HG03095 (cell line): ENCODE data around the gene ZBTB21.
"Not testable (repeated sequence)": the region's sequence is repeated elsewhere in the genome, so short reads cannot be mapped to it uniquely, and the experiment has no call there.

Source experiments
- ATAC-seq: cut with Tn5 transposase; IDR thresholded peaks from one replicate; pipeline ENCODE4 v1.9.1; 2021; ENCODE audit warnings: moderate library complexity; ENCODE audit not compliant: unreplicated experiment

ZBTB21 gene

GRCh38 chr21:41995577-41995976 is 14.6 kb downstream of the ZBTB21 start:
- no peak for ATAC-seq

DNA sequence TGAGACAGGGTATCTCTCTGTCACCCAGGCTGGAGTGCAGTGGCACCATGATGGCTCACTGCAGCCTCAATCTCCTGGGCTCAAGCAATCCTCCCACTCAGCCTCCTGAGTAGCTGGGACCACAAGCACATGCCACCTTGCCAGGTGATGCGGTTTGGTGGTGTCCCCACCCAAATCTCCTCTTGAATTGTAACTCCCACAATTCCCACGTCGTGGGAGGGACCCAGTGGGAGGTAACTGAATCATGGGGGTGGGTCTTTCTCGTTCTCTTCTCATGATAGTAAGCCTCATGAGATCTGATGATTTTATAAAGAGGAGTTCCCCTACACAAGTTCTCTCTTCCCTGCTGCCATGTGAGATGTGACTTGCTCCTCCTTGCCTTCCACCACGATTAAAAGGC is 15.5 kb downstream of the ZBTB21 start:
- ATAC-seq: not testable (repeated sequence)

DNA sequence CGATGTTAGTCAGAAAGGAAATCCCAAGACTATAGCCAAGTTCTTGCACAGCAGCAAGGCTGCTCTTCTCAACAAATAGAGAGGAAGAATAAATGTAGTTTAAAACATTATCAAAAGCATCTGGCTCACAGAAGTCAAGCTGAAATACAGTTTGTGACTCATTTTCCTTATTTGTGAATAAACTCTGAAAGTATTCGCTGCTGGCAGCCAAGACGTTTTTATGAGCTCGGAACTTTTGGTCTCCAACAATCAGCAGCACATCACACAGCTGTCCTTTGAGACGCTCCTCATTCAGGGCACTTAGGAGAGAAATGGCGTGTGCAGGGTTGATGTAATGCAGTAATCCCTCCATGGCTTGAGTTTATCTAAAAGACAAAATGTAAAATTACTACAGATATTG is 16.4 kb downstream of the ZBTB21 start:
- no peak for ATAC-seq

GRCh38 chr21:41992576-41992975 is 17.6 kb downstream of the ZBTB21 start:
- no peak for ATAC-seq

GRCh38 chr21:41991659-41992058 is 18.5 kb downstream of the ZBTB21 start:
- no peak for ATAC-seq

GRCh38 chr21:41989698-41990097 is 20.5 kb downstream of the ZBTB21 start:
- ATAC-seq: no peak

DNA sequence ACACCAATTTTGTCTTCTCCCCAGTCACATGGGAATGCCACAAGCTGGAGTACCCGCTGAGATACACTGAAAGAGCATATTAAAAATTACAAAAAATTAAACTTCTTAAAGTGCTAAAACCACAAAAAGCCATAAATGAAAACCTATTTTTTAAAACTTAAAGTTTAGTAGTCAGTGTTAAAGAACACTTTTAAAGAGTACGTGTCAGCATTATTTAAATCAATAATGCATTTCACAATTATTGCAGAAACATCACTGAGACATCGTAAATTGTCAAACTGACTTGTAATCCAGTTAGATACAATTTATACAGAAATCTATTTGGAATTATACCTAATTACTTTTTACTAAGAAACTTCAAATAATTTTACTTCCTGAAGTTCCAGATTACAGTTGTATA is 22.9 kb downstream of the ZBTB21 start:
- no peak for ATAC-seq

DNA sequence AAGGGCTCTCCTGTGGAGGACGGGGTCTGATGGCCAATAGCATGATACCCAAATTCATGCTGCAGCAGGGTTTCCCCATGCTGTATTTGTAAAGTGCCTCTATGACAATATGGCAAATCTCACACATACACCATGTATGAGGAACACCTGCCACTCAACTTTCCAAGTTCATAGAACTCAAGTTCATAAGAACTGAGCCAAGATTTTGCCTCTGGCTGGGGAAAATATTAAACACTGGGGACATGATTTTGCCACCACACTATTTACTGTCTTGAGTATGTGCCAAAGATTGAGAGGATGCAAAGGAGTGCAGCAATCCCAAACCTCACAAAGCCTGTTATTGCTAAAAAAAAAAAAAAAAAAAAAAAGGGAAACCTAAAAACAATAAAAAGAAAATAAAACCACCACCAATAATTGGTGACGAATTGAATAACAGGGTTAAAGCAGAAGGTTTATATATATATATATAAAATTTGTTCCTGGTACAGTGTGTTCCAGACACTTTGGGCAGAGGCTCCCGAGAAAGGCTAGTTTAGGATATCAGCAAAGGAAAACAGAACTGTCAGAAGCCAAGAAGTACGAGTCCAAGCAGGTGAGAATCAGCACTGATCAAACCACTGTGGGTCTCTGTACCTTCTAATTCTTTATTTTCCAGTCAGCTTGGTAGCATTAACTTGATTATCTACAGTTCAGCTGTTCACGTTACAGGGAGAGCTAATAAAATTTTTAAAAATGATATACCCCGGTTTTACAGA is 24.3 kb downstream of the ZBTB21 start:
- no peak for ATAC-seq

GRCh38 chr21:41983229-41983628 is 26.9 kb downstream of the ZBTB21 start:
- no peak for ATAC-seq

GRCh38 chr21:41980561-41980960 is 29.6 kb downstream of the ZBTB21 start:
- ATAC-seq: no peak

DNA sequence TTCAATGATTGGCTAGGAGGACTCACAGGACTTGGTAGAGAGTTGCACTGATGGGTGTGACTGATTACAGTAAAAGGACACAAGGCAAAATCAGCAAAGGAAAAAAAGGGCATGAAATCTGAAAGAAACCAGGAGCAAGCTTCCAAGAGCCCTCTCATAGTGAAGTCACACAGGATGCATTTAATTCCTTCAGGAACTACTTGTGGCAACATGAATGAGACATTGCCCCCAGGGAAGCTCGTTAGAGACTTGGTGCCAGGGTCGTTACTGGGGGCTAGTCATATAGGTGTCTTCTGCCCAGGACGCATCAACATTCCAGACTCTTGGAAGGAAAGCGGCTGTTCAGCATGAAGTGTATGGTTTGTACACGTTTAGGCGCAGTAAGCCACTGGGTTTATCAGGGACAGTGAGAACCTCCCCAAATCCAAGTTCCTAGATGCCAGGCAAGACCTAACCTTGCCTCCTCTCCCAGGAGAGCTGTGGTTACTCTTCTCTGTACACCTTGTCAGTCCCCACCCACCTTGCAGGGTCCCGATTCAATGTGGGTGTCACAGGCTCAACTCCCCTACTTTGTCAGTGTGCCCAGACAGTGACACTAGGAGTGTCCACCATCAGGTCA is 30.3 kb downstream of the ZBTB21 start:
- no peak for ATAC-seq

DNA sequence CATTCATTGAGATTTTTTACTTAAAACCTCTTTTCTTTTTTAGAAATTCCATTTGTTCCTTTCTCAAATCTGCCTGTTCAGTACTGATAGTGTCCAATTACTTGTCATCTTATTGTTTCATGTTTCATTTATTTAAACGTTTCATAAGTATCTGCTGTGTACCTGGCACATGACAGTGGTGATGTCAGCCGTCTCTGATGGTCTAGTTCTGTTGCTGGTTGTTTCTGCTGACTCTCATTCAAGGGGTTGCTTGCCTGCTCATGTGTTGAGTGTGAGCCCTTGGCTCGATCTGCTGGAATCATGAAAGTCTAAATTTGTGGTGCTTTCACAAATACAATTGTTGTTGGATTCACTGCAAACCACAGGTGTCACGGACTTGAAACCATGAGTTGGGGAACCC is 30.8 kb downstream of the ZBTB21 start:
- no peak for ATAC-seq

DNA sequence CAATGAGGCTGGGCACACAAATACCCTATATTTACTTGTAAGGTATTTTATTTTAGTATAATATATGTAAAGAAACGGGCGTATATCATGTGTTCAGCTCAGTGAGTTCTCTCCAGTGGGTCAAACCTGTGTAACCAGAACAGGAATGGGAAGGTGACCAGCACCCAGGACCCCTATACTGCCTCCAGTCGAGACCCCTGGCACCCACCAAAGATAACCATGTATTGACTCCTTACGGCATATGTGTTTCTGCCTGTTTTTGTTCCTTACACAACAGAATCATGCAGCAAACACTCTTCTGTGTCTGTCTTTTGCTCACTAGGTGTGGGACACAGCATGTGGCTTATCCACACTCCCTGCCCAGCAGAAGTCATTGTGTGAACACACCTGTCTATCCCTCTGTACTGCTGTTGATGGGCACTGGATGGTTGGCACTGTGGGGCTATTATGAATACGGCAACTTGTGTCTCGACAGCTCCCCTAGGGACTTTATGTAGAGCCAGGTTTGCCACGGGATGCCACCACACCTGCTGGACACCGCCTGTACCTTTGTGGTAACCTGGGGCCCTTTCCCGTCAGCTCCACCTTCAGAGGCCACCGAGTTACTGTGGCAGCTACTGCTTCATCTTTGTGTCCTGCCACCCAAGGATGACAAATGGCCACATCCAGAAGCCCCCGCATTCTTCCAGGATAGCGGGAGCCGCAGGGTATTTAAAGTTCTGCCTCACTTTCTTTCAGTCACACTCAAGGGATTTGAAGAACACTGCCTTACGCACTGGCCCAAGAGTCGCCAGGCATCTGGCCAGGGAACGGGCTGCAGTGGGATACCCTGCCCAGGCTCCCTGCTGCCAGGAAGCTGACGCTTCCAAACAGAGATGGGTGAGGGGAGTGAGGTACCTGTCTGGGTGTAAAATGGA is 32.9 kb downstream of the ZBTB21 start:
- ATAC-seq: no peak

DNA sequence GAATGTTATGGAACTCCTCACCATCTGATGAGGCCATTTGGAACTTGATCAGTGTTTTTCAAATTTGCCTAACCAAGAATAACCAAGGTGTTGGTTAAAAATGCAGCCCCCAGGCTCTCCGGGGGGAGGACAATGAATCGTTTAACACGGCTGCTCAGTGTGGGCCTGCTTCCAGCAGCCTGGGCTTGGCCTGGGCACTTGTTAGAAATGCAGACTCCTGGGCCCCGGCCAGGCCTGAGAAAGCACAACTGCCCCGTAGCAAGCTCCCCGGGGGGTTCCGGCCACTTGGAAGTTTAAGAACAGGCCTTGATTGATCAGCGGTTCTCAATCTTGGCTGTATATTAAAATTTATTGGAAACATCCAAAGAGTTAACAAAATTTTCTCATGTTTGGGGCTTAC is 33.5 kb downstream of the ZBTB21 start:
- no peak for ATAC-seq

DNA sequence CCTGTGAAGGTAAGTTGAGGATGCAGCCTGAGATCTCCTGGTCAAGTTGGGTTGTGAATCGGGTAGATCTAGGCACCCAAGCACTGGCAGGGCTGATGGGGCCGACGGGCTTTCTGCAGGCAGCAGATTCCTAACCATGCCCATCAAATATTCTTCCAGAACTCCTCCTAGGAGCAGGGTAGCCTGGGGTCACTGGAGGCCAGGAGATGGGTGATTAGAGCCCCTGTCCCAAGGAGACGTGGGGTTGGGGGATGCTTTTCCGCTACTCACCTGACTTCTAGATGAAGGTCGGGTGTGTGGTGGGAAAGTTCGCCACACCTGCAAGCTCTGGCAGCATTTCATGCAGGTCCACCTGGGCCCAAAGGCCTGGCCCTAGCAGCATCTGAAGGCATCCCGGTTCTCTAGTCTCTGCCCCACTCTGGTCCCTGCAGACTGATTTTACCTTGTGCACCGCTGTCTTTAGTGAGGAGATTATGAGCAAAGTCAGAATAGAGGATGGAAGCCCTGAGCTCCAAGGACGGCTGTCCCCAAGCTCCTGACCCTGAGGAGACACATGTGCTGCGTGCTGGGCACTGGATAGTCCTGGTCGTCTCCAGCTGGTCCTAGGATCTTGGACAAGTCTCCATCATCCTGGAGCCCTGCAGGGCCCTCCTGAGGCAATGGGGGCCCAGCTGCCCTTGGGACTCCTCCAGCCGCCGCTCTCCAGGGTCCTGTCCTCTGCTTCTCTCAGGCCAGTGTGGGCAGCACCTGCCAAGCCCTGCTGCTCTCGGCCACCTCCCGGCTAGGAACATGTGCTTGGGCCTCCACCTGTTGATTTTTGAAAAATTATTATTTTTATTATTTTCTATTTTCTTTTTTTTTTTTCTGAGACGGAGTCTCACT is 34.5 kb downstream of the ZBTB21 start:
- ATAC-seq: no peak

DNA sequence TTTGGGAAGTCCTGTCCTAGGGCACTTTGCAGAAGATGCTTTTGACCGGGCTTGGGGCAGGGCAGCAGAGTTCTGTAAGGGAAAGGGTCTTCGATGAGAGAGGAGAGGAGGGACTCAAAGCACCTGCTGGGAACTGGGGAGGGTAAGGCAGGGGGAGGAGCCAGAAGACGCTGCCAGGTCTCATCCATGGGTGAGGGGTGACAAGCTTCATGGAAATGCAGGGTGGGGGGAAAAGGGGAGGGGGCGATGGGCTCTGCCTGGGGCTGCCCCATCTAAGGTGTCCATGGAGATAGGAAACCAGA is 35.5 kb downstream of the ZBTB21 start:
- ATAC-seq: no peak

GRCh38 chr21:41973861-41974751 is 36.1 kb downstream of the ZBTB21 start:
- ATAC-seq: no peak

DNA sequence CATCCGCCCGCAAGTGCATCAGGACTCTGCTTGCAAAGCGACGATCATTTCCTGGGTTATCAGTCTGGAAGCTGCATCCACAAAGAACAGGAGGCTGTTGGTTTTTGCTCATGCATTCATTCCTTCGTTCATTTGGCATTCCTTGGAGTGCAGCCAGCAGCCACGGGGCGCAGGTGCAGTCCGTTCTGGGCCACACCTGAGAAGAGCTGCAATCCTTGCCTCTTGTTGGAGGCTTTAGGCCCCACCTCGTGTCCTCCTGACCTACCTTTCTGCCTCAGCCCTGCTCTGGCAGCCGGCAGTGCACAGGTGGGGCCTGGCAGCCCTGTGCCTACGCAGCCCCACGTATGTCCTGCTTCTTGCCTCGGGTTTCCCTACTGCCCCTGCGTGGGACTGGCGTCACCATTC is 36.7 kb downstream of the ZBTB21 start:
- no peak for ATAC-seq

- no peak for ATAC-seq
Measured at GRCh38 chr21:41972511-41973205, 37.5 kb downstream of the ZBTB21 start.
